Liver (tissue), 9 donors: ENCODE results near the gene STXBP6. TPM values are rescaled to one million over a fixed set of nuclear protein-coding genes. Genes with fewer than 3 reads are reported as not detected.

Experiments used
- DNase-seq: peaks from one replicate; pipeline ENCODE4 v3.0.0-alpha.2; 2017; ENCODE audit warnings: low spot score
- H3K27ac ChIP-seq, 2 donors: one replicate each; pipeline ENCODE4 v1.7.0; 2013; ENCODE audit warnings: inconsistent platforms in 2 of 2, low read length in 2 of 2, control low read depth in 1 of 2, low read depth in 1 of 2, mild to moderate bottlenecking in 1 of 2
- H3K27me3 ChIP-seq, 4 donors: one replicate each; pipeline versions ENCODE4 v1.6.1 to v1.7.0; 2013; ENCODE audit warnings: low read length in 3 of 4, inconsistent platforms in 1 of 4, mild to moderate bottlenecking in 1 of 4, moderate library complexity in 1 of 4; ENCODE audit not compliant: control insufficient read depth in 4 of 4, insufficient read depth in 4 of 4
- H3K36me3 ChIP-seq, 4 donors: one replicate each; pipeline versions ENCODE4 v1.6.1 to v1.7.0; 2013; ENCODE audit warnings: low read length in 3 of 4, mild to moderate bottlenecking in 3 of 4, low read depth in 1 of 4, moderate library complexity in 1 of 4; ENCODE audit not compliant: control insufficient read depth in 4 of 4, insufficient read depth in 3 of 4
- H3K4me1 ChIP-seq, 4 donors: one replicate each; pipeline versions ENCODE4 v1.6.1 to v1.7.0; 2013; ENCODE audit warnings: low read length in 3 of 4, mild to moderate bottlenecking in 3 of 4, moderate library complexity in 1 of 4; ENCODE audit not compliant: control insufficient read depth in 4 of 4, insufficient read depth in 4 of 4
- H3K4me3 ChIP-seq, 3 donors: one replicate each; pipeline versions ENCODE4 v1.6.1 to v1.7.0; 2013; ENCODE audit warnings: low read length in 3 of 3, control low read depth in 1 of 3, low read depth in 1 of 3, mild to moderate bottlenecking in 1 of 3
- H3K9ac ChIP-seq, 2 donors: one replicate each; pipeline ENCODE4 v1.7.0; 2013; ENCODE audit warnings: low read length in 2 of 2, mild to moderate bottlenecking in 2 of 2, moderate library complexity in 2 of 2, control low read depth in 1 of 2, low read depth in 1 of 2
- H3K9me3 ChIP-seq, 4 donors: one replicate each; pipeline versions ENCODE4 v1.6.1 to v1.7.0; 2013; ENCODE audit warnings: low read length in 3 of 4; ENCODE audit not compliant: control insufficient read depth in 4 of 4
- EGR1 ChIP-seq, 2 donors: IDR thresholded peaks; 2 replicates each; pipeline ENCODE4 v1.6.1; 2016 to 2018; ENCODE audit warnings: antibody characterized with exemption in 2 of 2, low read depth in 2 of 2
- FOXA1 ChIP-seq: IDR thresholded peaks from 2 replicates; pipeline ENCODE4 v1.6.1; 2016; ENCODE audit warnings: antibody characterized with exemption
- FOXA2 ChIP-seq: IDR thresholded peaks from 2 replicates; pipeline ENCODE4 v1.6.1; 2016; ENCODE audit warnings: antibody characterized with exemption
- GABPA ChIP-seq, 2 donors: IDR thresholded peaks in 1 of 2; conservative IDR thresholded peaks in 1 of 2; 2 replicates each; pipeline ENCODE4 v1.6.1; 2016; ENCODE audit warnings: antibody characterized with exemption in 2 of 2, mild to moderate bottlenecking in 1 of 2, moderate library complexity in 1 of 2
- HNF4A ChIP-seq, 2 donors: conservative IDR thresholded peaks; 2 replicates each; pipeline ENCODE4 v1.6.1; 2016; ENCODE audit warnings: antibody characterized with exemption in 2 of 2, mild to moderate bottlenecking in 2 of 2
- HNF4G ChIP-seq: IDR thresholded peaks from 2 replicates; pipeline ENCODE4 v1.6.1; 2016; ENCODE audit warnings: antibody characterized with exemption
- JUND ChIP-seq, 2 donors: IDR thresholded peaks; 2 replicates each; pipeline ENCODE4 v1.6.1; 2016; ENCODE audit warnings: antibody characterized with exemption in 2 of 2
- NR2F2 ChIP-seq: IDR thresholded peaks from 2 replicates; pipeline ENCODE4 v1.6.1; 2016; ENCODE audit warnings: antibody characterized with exemption
- RAD21 ChIP-seq, 2 donors: IDR thresholded peaks; 2 replicates each; pipeline ENCODE4 v1.6.1; 2016; ENCODE audit warnings: antibody characterized with exemption in 2 of 2, mild to moderate bottlenecking in 2 of 2
- RXRA ChIP-seq, 2 donors: IDR thresholded peaks; 2 replicates each; pipeline ENCODE4 v1.6.1; 2017 to 2018; ENCODE audit warnings: antibody characterized with exemption in 2 of 2, mild to moderate bottlenecking in 1 of 2
- SP1 ChIP-seq: IDR thresholded peaks from 2 replicates; pipeline ENCODE4 v1.6.1; 2018; ENCODE audit warnings: antibody characterized with exemption, mild to moderate bottlenecking
- TAF1 ChIP-seq: conservative IDR thresholded peaks from 2 replicates; pipeline ENCODE4 v1.6.1; 2016; ENCODE audit warnings: antibody characterized with exemption, mild to moderate bottlenecking
- YY1 ChIP-seq: IDR thresholded peaks from 2 replicates; pipeline ENCODE4 v1.6.1; 2016; ENCODE audit warnings: antibody characterized with exemption, mild to moderate bottlenecking
- WGBS: extraction: QIAGEN DNeasy Blood & Tissue Kit; methylation state at CpG from one replicate; pipeline ENCODE4 v1.1.7; 2013; 5-methylcytosine and 5-hydroxymethylcytosine counted together
- polyA plus RNA-seq, 2 donors: library from polyadenylated mRNA; stranded (reverse) in 1 of 2; unstranded in 1 of 2; fragments of 200-250 nt in 1 of 2; fragments of >200 nt in 1 of 2; fragmentation: Nextera tagmentation in 1 of 2; extraction: Ambion mirVana in 1 of 2; gene quantifications; one replicate each; pipeline versions ENCODE4 v1.2.1 to v1.2.3, GENCODE V29; 2013 to 2015
- total RNA-seq, 2 donors: library from RNA; depleted of rRNA; stranded (reverse); fragments of >200 nt; gene quantifications; one replicate each; pipeline ENCODE4 v1.2.3, GENCODE V29; 2014
- TF ChIP-seq, protein P1 (sequence below): IDR thresholded peaks from 2 replicates; pipeline ENCODE4 v1.6.1; 2016; ENCODE audit warnings: antibody characterized with exemption, mild to moderate bottlenecking
- TF ChIP-seq, protein P2 (sequence below): IDR thresholded peaks from 2 replicates; pipeline ENCODE4 v1.6.1; 2016; ENCODE audit warnings: antibody characterized with exemption
- TF ChIP-seq, protein P3 (sequence below): fragments of 150-350 bp; IDR thresholded peaks from 2 replicates; pipeline ENCODE4 v1.5.1; 2017; ENCODE audit warnings: improper control_type of control experiment, low read depth, low read length; ENCODE audit not compliant: missing input control
- TF ChIP-seq, protein P4 (sequence below): IDR thresholded peaks from 2 replicates; pipeline ENCODE4 v1.6.1; 2016; ENCODE audit warnings: antibody characterized with exemption
- TF ChIP-seq, protein P5 (sequence below): IDR thresholded peaks from 2 replicates; pipeline ENCODE4 v1.6.1; 2016; ENCODE audit warnings: antibody characterized with exemption
- donor health status: healthy.
- donor health status: healthy.
- donor health status: healthy.
- donor health status: healthy.
- donor health status: healthy.

STXBP6 gene
- total and polyA plus RNA-seq, 4 donors, result 1.4 to 3.8 (median 1.8) TPM

DNA sequence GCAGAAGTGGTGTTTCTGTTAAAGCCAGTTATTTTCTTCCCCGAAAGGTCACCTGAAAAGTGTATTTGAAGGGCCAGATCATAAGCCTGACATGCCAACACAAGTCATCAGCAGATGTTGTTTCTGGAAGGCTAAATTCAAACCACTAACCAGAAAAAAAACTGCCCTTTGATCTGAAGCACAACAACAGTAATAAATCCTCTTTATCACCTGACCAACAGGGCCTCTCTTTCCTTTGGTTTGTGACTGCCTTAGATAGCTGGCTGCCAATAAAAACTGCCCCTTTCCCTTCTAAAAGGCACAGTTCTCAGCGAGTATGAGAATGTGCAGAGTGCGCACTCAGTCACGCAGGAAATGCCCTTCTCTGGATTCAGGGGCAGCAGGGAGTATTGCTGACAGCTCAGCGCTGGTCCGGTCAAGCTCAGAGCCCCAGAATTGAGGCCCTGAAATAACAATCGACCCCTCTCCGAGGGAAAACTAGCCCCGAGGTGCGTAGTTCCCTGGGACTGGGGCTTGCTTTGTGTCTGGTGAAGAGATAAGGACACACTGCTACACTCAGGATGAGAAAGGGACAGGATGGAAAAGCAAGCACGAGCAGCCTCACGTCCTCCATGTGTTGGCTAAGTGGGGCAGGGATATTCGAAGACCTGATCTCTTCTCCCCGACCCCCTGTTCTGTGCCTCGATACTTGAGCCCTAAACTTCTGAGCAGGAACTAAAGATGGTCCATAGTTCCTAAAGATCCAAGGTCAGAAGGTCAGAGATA, 231.7 kb downstream of the STXBP6 start:
- Histone ChIP-seq H3K27ac (peak overlapping the region; percentile 87 to 93), H3K4me3 (peak overlapping the region in 2 of 3 donors; percentile 22), H3K36me3 (no peaks in the 10 kb centered on the region), H3K9ac (peak overlapping the region in 1 of 2 donors; percentile 88), H3K9me3 (no peaks in the 10 kb centered on the region), H3K4me1 (peaks cover 2 to 70% (median 52%) of the 10 kb centered on the region in 4 donors), H3K27me3 (no peaks in the 10 kb centered on the region)
- WGBS, result 21% methylated on average over 15 of the region's 15 CpGs
- TF ChIP-seq HNF4A (conservative IDR thresholded peaks at IDR 0.05), result peak; percentile 82 to 92
- peak; percentile 89 for TF ChIP-seq TAF1
- peak; percentile 69 to 85 for TF ChIP-seq RXRA (IDR thresholded peaks at IDR 0.05)
- TF ChIP-seq, protein P1, sequence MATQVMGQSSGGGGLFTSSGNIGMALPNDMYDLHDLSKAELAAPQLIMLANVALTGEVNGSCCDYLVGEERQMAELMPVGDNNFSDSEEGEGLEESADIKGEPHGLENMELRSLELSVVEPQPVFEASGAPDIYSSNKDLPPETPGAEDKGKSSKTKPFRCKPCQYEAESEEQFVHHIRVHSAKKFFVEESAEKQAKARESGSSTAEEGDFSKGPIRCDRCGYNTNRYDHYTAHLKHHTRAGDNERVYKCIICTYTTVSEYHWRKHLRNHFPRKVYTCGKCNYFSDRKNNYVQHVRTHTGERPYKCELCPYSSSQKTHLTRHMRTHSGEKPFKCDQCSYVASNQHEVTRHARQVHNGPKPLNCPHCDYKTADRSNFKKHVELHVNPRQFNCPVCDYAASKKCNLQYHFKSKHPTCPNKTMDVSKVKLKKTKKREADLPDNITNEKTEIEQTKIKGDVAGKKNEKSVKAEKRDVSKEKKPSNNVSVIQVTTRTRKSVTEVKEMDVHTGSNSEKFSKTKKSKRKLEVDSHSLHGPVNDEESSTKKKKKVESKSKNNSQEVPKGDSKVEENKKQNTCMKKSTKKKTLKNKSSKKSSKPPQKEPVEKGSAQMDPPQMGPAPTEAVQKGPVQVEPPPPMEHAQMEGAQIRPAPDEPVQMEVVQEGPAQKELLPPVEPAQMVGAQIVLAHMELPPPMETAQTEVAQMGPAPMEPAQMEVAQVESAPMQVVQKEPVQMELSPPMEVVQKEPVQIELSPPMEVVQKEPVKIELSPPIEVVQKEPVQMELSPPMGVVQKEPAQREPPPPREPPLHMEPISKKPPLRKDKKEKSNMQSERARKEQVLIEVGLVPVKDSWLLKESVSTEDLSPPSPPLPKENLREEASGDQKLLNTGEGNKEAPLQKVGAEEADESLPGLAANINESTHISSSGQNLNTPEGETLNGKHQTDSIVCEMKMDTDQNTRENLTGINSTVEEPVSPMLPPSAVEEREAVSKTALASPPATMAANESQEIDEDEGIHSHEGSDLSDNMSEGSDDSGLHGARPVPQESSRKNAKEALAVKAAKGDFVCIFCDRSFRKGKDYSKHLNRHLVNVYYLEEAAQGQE, result peak; percentile 86
- TF ChIP-seq, protein P2, sequence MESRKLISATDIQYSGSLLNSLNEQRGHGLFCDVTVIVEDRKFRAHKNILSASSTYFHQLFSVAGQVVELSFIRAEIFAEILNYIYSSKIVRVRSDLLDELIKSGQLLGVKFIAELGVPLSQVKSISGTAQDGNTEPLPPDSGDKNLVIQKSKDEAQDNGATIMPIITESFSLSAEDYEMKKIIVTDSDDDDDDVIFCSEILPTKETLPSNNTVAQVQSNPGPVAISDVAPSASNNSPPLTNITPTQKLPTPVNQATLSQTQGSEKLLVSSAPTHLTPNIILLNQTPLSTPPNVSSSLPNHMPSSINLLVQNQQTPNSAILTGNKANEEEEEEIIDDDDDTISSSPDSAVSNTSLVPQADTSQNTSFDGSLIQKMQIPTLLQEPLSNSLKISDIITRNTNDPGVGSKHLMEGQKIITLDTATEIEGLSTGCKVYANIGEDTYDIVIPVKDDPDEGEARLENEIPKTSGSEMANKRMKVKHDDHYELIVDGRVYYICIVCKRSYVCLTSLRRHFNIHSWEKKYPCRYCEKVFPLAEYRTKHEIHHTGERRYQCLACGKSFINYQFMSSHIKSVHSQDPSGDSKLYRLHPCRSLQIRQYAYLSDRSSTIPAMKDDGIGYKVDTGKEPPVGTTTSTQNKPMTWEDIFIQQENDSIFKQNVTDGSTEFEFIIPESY, result peak; percentile 63
- peak in 1 of 2 donors; percentile 41 for TF ChIP-seq EGR1 (IDR thresholded peaks at IDR 0.05; ENCODE audit: low read depth in 2 of 2)
- peak; percentile 74 for TF ChIP-seq YY1
- no peak for TF ChIP-seq NR2F2
- TF ChIP-seq, protein P3, sequence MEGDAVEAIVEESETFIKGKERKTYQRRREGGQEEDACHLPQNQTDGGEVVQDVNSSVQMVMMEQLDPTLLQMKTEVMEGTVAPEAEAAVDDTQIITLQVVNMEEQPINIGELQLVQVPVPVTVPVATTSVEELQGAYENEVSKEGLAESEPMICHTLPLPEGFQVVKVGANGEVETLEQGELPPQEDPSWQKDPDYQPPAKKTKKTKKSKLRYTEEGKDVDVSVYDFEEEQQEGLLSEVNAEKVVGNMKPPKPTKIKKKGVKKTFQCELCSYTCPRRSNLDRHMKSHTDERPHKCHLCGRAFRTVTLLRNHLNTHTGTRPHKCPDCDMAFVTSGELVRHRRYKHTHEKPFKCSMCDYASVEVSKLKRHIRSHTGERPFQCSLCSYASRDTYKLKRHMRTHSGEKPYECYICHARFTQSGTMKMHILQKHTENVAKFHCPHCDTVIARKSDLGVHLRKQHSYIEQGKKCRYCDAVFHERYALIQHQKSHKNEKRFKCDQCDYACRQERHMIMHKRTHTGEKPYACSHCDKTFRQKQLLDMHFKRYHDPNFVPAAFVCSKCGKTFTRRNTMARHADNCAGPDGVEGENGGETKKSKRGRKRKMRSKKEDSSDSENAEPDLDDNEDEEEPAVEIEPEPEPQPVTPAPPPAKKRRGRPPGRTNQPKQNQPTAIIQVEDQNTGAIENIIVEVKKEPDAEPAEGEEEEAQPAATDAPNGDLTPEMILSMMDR, result no peak
- TF ChIP-seq, protein P4, sequence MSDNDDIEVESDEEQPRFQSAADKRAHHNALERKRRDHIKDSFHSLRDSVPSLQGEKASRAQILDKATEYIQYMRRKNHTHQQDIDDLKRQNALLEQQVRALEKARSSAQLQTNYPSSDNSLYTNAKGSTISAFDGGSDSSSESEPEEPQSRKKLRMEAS, result peak; percentile 74
- TF ChIP-seq FOXA2, result peak; percentile 60
- TF ChIP-seq SP1, result peak; percentile 94
- no peak for TF ChIP-seq GABPA (IDR thresholded peaks at IDR 0.05 in 1 of 2, conservative IDR thresholded peaks at IDR 0.05 in 1 of 2)
- TF ChIP-seq JUND (IDR thresholded peaks at IDR 0.05), result peak; percentile 45 to 71
- peak; percentile 71 for TF ChIP-seq HNF4G
- TF ChIP-seq, protein P5, sequence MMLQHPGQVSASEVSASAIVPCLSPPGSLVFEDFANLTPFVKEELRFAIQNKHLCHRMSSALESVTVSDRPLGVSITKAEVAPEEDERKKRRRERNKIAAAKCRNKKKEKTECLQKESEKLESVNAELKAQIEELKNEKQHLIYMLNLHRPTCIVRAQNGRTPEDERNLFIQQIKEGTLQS, result peak; percentile 24
- TF ChIP-seq FOXA1, result peak; percentile 42
- peak; percentile 58 to 66 for TF ChIP-seq RAD21 (IDR thresholded peaks at IDR 0.05)
- DNase-seq, result no peak
